22Rv1 (cell line): ENCODE results near the gene GALNT8.

Experiments used
- ZFX ChIP-seq: fragments of 450-650 bp; IDR thresholded peaks from 2 replicates; pipeline ENCODE4 v1.6.1; 2017; ENCODE audit warnings: antibody characterized with exemption, borderline replicate concordance
- TF ChIP-seq, protein P1 (sequence below): fragments of 450-650 bp; IDR thresholded peaks from 2 replicates; pipeline ENCODE4 v1.5.1; 2017; ENCODE audit warnings: mild to moderate bottlenecking

GRCh38 chr12:4679711-4680110, 40.5 kb upstream of the GALNT8 start:
- TF ChIP-seq, protein P1, sequence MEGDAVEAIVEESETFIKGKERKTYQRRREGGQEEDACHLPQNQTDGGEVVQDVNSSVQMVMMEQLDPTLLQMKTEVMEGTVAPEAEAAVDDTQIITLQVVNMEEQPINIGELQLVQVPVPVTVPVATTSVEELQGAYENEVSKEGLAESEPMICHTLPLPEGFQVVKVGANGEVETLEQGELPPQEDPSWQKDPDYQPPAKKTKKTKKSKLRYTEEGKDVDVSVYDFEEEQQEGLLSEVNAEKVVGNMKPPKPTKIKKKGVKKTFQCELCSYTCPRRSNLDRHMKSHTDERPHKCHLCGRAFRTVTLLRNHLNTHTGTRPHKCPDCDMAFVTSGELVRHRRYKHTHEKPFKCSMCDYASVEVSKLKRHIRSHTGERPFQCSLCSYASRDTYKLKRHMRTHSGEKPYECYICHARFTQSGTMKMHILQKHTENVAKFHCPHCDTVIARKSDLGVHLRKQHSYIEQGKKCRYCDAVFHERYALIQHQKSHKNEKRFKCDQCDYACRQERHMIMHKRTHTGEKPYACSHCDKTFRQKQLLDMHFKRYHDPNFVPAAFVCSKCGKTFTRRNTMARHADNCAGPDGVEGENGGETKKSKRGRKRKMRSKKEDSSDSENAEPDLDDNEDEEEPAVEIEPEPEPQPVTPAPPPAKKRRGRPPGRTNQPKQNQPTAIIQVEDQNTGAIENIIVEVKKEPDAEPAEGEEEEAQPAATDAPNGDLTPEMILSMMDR = no peak
- no peak for TF ChIP-seq ZFX
